ENCODE data around the gene C7. TPM values are rescaled to one million over a fixed set of nuclear protein-coding genes. Genes with fewer than 3 reads are reported as not detected.
"Not testable (repeated sequence)": the region's sequence is repeated elsewhere in the genome, so short reads cannot be mapped to it uniquely, and the experiment has no call there.

The C7 gene
- total RNA-seq: 1,000 to 10,000 TPM in 7 of 9 donors, 100 to 1,000 TPM in 2; 447 to 4,123 (median 1,362) TPM
- polyA plus RNA-seq: 1,000 to 10,000 TPM in 1 of 3 donors, 100 to 1,000 TPM in 2; 442 to 1,201 (median 740) TPM
- long read RNA-seq, donor 1, full-length matches to known transcripts: 40 of 63 reads
- long read RNA-seq, donor 1, partial matches to known transcripts: 18 of 63 reads
- long read RNA-seq, donor 1, other reads (novel, unspliced or antisense): 5 of 63 reads
- long read RNA-seq, donor 2, full-length matches to known transcripts: 64 of 158 reads
- long read RNA-seq, donor 2, partial matches to known transcripts: 88 of 158 reads
- long read RNA-seq, donor 2, other reads (novel, unspliced or antisense): 6 of 158 reads
- long read RNA-seq, donor 3, full-length matches to known transcripts: 31 of 31 reads
- long read RNA-seq, donor 3, partial matches to known transcripts: 0 of 31 reads
- long read RNA-seq, donor 3, other reads (novel, unspliced or antisense): 0 of 31 reads
- long read RNA-seq, donor 4, full-length matches to known transcripts: 90 of 264 reads
- long read RNA-seq, donor 4, partial matches to known transcripts: 151 of 264 reads
- long read RNA-seq, donor 4, other reads (novel, unspliced or antisense): 23 of 264 reads
- long read RNA-seq, donor 5, full-length matches to known transcripts: 2,472 of 2,777 reads
- long read RNA-seq, donor 5, partial matches to known transcripts: 209 of 2,777 reads
- long read RNA-seq, donor 5, other reads (novel, unspliced or antisense): 96 of 2,777 reads
- long read RNA-seq, donor 6, full-length matches to known transcripts: 124 of 507 reads
- long read RNA-seq, donor 6, partial matches to known transcripts: 361 of 507 reads
- long read RNA-seq, donor 6, other reads (novel, unspliced or antisense): 22 of 507 reads
- long read RNA-seq, donor 7, full-length matches to known transcripts: 22 of 118 reads
- long read RNA-seq, donor 7, partial matches to known transcripts: 96 of 118 reads
- long read RNA-seq, donor 7, other reads (novel, unspliced or antisense): 0 of 118 reads
- long read RNA-seq, donor 8, full-length matches to known transcripts: 96 of 275 reads
- long read RNA-seq, donor 8, partial matches to known transcripts: 158 of 275 reads
- long read RNA-seq, donor 8, other reads (novel, unspliced or antisense): 21 of 275 reads
- long read RNA-seq, donor 9, full-length matches to known transcripts: 54 of 98 reads
- long read RNA-seq, donor 9, partial matches to known transcripts: 35 of 98 reads
- long read RNA-seq, donor 9, other reads (novel, unspliced or antisense): 9 of 98 reads
- long read RNA-seq, donor 10, full-length matches to known transcripts: 37 of 37 reads
- long read RNA-seq, donor 10, partial matches to known transcripts: 0 of 37 reads
- long read RNA-seq, donor 10, other reads (novel, unspliced or antisense): 0 of 37 reads

DNA sequence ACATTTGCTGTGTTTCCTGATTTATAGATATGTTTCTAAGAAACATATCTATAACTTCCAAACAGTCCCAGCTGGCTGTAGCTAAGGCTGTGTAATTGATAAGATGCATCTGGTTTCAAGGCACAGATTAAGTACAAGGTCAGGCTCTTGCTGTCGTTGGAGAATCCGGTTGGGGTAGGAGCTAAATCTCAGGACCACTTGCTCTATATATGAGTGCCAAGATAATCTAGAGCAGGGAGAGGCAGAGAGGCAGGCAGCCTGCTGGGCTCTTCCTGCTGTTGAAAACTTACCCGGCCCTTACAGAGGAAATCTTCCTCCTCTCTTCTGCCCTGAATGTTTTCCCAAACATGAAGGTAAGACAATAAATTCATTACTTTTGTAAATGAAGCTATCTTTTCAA lies at the start of gene C7:
C7 (plus strand) TSS at position 234 of the 400 bp plus-strand sequence; CDS start at position 348, 114 bp downstream.
- Histone ChIP-seq H3K27ac (peak within 1 kb of the TSS in 4 of 5 donors; percentile 26 to 74 (median 62)), H3K36me3 (replicated peaks in 1 of 2) (no peaks in the 10 kb centered on the region), H3K4me1 (replicated peaks in 1 of 2) (peaks cover 21 to 26% of the 10 kb centered on the region in 2 donors), H3K27me3 (no peaks in the 10 kb centered on the region), H3K9me3 (replicated peaks in 1 of 3) (no peaks in the 10 kb centered on the region), H3K4me3 (peak within 1 kb of the TSS in 2 of 4 donors; percentile 28 to 47)
- peak in 6 of 7 donors; percentile 22 to 63 (median 38) for DNase-seq
- TF ChIP-seq, protein P1, sequence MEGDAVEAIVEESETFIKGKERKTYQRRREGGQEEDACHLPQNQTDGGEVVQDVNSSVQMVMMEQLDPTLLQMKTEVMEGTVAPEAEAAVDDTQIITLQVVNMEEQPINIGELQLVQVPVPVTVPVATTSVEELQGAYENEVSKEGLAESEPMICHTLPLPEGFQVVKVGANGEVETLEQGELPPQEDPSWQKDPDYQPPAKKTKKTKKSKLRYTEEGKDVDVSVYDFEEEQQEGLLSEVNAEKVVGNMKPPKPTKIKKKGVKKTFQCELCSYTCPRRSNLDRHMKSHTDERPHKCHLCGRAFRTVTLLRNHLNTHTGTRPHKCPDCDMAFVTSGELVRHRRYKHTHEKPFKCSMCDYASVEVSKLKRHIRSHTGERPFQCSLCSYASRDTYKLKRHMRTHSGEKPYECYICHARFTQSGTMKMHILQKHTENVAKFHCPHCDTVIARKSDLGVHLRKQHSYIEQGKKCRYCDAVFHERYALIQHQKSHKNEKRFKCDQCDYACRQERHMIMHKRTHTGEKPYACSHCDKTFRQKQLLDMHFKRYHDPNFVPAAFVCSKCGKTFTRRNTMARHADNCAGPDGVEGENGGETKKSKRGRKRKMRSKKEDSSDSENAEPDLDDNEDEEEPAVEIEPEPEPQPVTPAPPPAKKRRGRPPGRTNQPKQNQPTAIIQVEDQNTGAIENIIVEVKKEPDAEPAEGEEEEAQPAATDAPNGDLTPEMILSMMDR (IDR thresholded peaks at IDR 0.05): no peak
- peak in 1 of 2 donors; percentile 64 for TF ChIP-seq POLR2A (IDR thresholded peaks at IDR 0.05)
- intact Hi-C loops (cut with DNase I): loop anchor here in 1 of 2 donors (10.0 kb wide), 1 partner anchor 606 kb away; the partner anchor contains the start of gene PLCXD3
- 3 to 12% (median 9%) methylated on average over 3 of the region's 3 CpGs for WGBS, 4 donors

DNA sequence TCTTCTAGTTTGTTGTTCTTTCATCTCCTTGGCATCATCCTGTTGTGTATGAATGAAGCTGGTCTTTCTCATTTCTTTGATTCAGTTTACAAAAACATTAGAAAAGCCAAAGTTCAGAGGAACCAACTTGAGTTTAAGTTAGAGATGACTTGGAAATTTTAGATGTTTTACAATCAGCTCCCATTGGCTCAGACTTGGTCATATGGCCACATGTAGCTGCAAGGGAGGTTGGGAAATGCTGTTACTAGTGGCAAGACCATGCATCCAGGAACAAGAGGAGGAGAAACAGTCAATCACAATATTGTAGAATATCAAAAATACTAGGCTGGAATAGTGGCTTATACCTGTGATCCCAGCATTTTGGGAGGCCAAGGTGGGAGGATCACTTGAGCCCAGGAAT lies 48.6 kb upstream of the C7 start:
- Histone ChIP-seq H3K27ac (no peak overlapping the region), H3K36me3 (replicated peaks in 1 of 2) (no peaks in the 10 kb centered on the region), H3K4me1 (replicated peaks in 1 of 2) (no peaks in the 10 kb centered on the region), H3K4me3 (no peak overlapping the region), H3K27me3 (no peaks in the 10 kb centered on the region), H3K9me3 (replicated peaks in 1 of 3) (no peaks in the 10 kb centered on the region)
- intact Hi-C loops (cut with DNase I): no loop called here
- TF ChIP-seq POLR2A (IDR thresholded peaks at IDR 0.05): no peak
- TF ChIP-seq, protein P1 (IDR thresholded peaks at IDR 0.05): no peak
- DNase-seq: no peak

DNA sequence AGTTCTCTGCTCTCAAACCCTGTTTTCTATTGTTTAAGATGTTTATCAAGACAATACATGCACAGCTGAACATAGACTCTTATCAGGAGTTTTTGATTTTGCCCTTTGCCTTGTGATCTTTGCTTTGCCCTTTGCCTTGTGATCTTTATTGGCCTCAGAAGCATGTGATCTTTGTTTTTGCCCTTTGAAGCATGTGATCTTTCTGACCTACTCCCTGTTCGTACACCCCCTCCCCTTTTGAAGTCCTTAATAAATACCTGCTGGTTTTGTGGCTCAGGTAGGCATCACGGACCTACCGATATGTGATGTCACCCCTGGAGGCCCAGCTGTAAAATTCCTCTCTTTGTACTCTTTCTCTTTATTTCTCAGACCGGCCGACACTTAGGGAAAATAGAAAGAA lies 44.3 kb upstream of the C7 start:
- WGBS, 4 donors: 89 to 97% (median 94%) methylated on average over 5 of the region's 5 CpGs
- H3K27ac ChIP-seq; intact Hi-C loops (cut with DNase I); H3K4me3 ChIP-seq; DNase-seq; H3K36me3 ChIP-seq (replicated peaks in 1 of 2); H3K27me3 ChIP-seq; H3K4me1 ChIP-seq (replicated peaks in 1 of 2); H3K9me3 ChIP-seq (replicated peaks in 1 of 3): not testable (repeated sequence)

DNA sequence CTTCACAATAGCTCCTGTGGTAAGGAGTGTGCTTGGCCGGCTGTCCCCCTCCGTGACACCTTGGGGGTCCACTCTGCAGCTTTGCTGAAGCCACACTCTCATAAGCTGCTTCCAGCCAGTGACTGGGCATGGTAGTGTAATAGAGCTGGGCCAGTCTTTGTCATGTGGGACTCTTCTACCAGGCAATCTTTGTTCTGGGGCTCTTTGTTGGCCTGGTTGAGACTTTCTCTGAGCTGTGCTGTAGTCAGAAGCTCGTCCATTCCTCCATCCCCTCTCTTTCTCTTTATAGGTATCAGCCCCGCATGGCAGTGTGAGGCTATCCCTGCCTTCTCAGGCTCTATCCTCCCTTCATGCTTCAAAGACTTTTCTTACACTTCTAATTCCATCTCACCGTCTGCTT lies 42.5 kb upstream of the C7 start:
- Histone ChIP-seq H3K4me1 (replicated peaks in 1 of 2) (no peaks in the 10 kb centered on the region), H3K9me3 (replicated peaks in 1 of 3) (no peaks in the 10 kb centered on the region), H3K4me3 (no peak overlapping the region), H3K36me3 (replicated peaks in 1 of 2) (no peaks in the 10 kb centered on the region), H3K27me3 (no peaks in the 10 kb centered on the region), H3K27ac (no peak overlapping the region)
- TF ChIP-seq, protein P1 (IDR thresholded peaks at IDR 0.05): no peak
- TF ChIP-seq POLR2A (IDR thresholded peaks at IDR 0.05): no peak
- WGBS, 4 donors: 79 to 82% (median 80%) methylated on average over 5 of the region's 5 CpGs
- intact Hi-C loops (cut with DNase I): no loop called here
- DNase-seq: no peak

All from adrenal gland (tissue), 19 donors.